HUES6 (cell line): ENCODE data around the gene TENM4.
"Not testable (repeated sequence)": the region's sequence is repeated elsewhere in the genome, so short reads cannot be mapped to it uniquely, and the experiment has no call there.

Experiments used
- H3K27ac ChIP-seq: 2 replicates; pipeline ENCODE4 v1.7.0; 2013; ENCODE audit warnings: low read depth, mild to moderate bottlenecking, low read length, inconsistent platforms
- H3K27me3 ChIP-seq: 2 replicates; pipeline ENCODE4 v1.6.1; 2013; ENCODE audit warnings: low read length; ENCODE audit not compliant: control insufficient read depth, insufficient read depth
- H3K36me3 ChIP-seq: 2 replicates; pipeline ENCODE4 v1.6.1; 2013; ENCODE audit warnings: low read length; ENCODE audit not compliant: control insufficient read depth, insufficient read depth
- H3K4me1 ChIP-seq: 2 replicates; pipeline ENCODE4 v1.6.1; 2013; ENCODE audit warnings: low read length; ENCODE audit not compliant: control insufficient read depth, insufficient read depth
- H3K4me3 ChIP-seq: 2 replicates; pipeline ENCODE4 v1.5.1; 2013; ENCODE audit warnings: low read depth, low read length
- H3K9ac ChIP-seq: one replicate; pipeline ENCODE4 v1.6.1; 2013; ENCODE audit warnings: mild to moderate bottlenecking, low read length
- H3K9me3 ChIP-seq: 2 replicates; pipeline ENCODE4 v1.6.1; 2013; ENCODE audit warnings: low read depth, low read length; ENCODE audit not compliant: control insufficient read depth, insufficient read depth

TENM4 gene

GRCh38 chr11:79192836-79193235, 248.0 kb downstream of the TENM4 start:
- no peaks in the 10 kb centered on the region for H3K4me1 ChIP-seq
- no peaks in the 10 kb centered on the region for H3K27me3 ChIP-seq
- H3K36me3 ChIP-seq: no peaks in the 10 kb centered on the region
- H3K9me3 ChIP-seq: peaks cover 16% of the 10 kb centered on the region
- no peak overlapping the region for H3K27ac ChIP-seq
- no peak overlapping the region for H3K9ac ChIP-seq
- H3K4me3 ChIP-seq: no peak overlapping the region

GRCh38 chr11:79191716-79192115, 249.1 kb downstream of the TENM4 start:
- H3K4me1 ChIP-seq, H3K27ac ChIP-seq, H3K9ac ChIP-seq, H3K27me3 ChIP-seq, H3K4me3 ChIP-seq, H3K36me3 ChIP-seq: not testable (repeated sequence)
- peaks cover 20% of the 10 kb centered on the region for H3K9me3 ChIP-seq

GRCh38 chr11:79190553-79190952, 250.3 kb downstream of the TENM4 start:
- not testable (repeated sequence) for H3K36me3 ChIP-seq, H3K9ac ChIP-seq, H3K27ac ChIP-seq, H3K4me1 ChIP-seq, H3K27me3 ChIP-seq, H3K4me3 ChIP-seq
- H3K9me3 ChIP-seq: peaks cover 20% of the 10 kb centered on the region

GRCh38 chr11:79189601-79190000, 251.2 kb downstream of the TENM4 start:
- no peaks in the 10 kb centered on the region for H3K27me3 ChIP-seq
- H3K27ac ChIP-seq: no peak overlapping the region
- H3K36me3 ChIP-seq: no peaks in the 10 kb centered on the region
- no peaks in the 10 kb centered on the region for H3K4me1 ChIP-seq
- H3K9ac ChIP-seq: no peak overlapping the region
- no peak overlapping the region for H3K4me3 ChIP-seq
- H3K9me3 ChIP-seq: peaks cover 20% of the 10 kb centered on the region

GRCh38 chr11:79189055-79189454, 251.8 kb downstream of the TENM4 start:
- Histone ChIP-seq H3K27ac (no peak overlapping the region), H3K4me3 (no peak overlapping the region), H3K9me3 (peaks cover 20% of the 10 kb centered on the region), H3K4me1 (no peaks in the 10 kb centered on the region), H3K9ac (no peak overlapping the region), H3K36me3 (no peaks in the 10 kb centered on the region), H3K27me3 (no peaks in the 10 kb centered on the region)

GRCh38 chr11:79186669-79187068, 254.2 kb downstream of the TENM4 start:
- Histone ChIP-seq H3K9ac (no peak overlapping the region), H3K27me3 (0 out of 2 replicates have a peak, but pooled peaks cover 3% of the 10 kb centered on the region), H3K36me3 (no peaks in the 10 kb centered on the region), H3K9me3 (peaks cover 15% of the 10 kb centered on the region; the same call in 1 of the 2 replicates), H3K4me1 (no peaks in the 10 kb centered on the region), H3K4me3 (no peak overlapping the region), H3K27ac (no peak overlapping the region)

GRCh38 chr11:79185351-79185750, 255.5 kb downstream of the TENM4 start:
- H3K9ac ChIP-seq: no peak overlapping the region
- no peaks in the 10 kb centered on the region for H3K36me3 ChIP-seq
- H3K4me1 ChIP-seq: no peaks in the 10 kb centered on the region
- H3K27me3 ChIP-seq: 0 out of 2 replicates have a peak, but pooled peaks cover 3% of the 10 kb centered on the region
- no peak overlapping the region for H3K4me3 ChIP-seq
- no peak overlapping the region for H3K27ac ChIP-seq
- H3K9me3 ChIP-seq: peaks cover 15% of the 10 kb centered on the region; the same call in 1 of the 2 replicates

- no peak overlapping the region for H3K4me3 ChIP-seq
- 0 out of 2 replicates have a peak, but pooled peaks cover 3% of the 10 kb centered on the region for H3K27me3 ChIP-seq
- H3K9ac ChIP-seq: no peak overlapping the region
- H3K36me3 ChIP-seq: no peaks in the 10 kb centered on the region
- no peak overlapping the region for H3K27ac ChIP-seq
- peaks cover 8% of the 10 kb centered on the region; the same call in 1 of the 2 replicates for H3K9me3 ChIP-seq
- H3K4me1 ChIP-seq: no peaks in the 10 kb centered on the region
Measured at GRCh38 chr11:79184285-79184684, 256.5 kb downstream of the TENM4 start.

GRCh38 chr11:79182794-79183193, 258.0 kb downstream of the TENM4 start:
- H3K36me3 ChIP-seq: no peaks in the 10 kb centered on the region

GRCh38 chr11:79179087-79179486, 261.7 kb downstream of the TENM4 start:
- Histone ChIP-seq H3K27ac (no peak overlapping the region), H3K9me3 (no peaks in the 10 kb centered on the region), H3K4me1 (peaks cover 7% of the 10 kb centered on the region), H3K27me3 (0 out of 2 replicates have a peak, but pooled peaks cover 3% of the 10 kb centered on the region), H3K4me3 (no peak overlapping the region), H3K36me3 (no peaks in the 10 kb centered on the region), H3K9ac (no peak overlapping the region)

More at GRCh38 chr11:79182794-79183193, 258.0 kb downstream of the TENM4 start:
- Histone ChIP-seq H3K4me3 (no peak overlapping the region), H3K27me3 (0 out of 2 replicates have a peak, but pooled peaks cover 3% of the 10 kb centered on the region), H3K27ac (no peak overlapping the region), H3K4me1 (no peaks in the 10 kb centered on the region), H3K9ac (no peak overlapping the region), H3K9me3 (peaks cover 4% of the 10 kb centered on the region; the same call in 1 of the 2 replicates)

GRCh38 chr11:79174045-79175008, 266.5 kb downstream of the TENM4 start:
- Histone ChIP-seq H3K4me1 (peaks cover 8% of the 10 kb centered on the region), H3K27me3 (no peaks in the 10 kb centered on the region), H3K27ac (no peak overlapping the region), H3K4me3 (no peak overlapping the region), H3K9ac (no peak overlapping the region), H3K36me3 (no peaks in the 10 kb centered on the region), H3K9me3 (no peaks in the 10 kb centered on the region)
